Activated naive CD4-positive, alpha-beta T cell treated with anti-CD3 and anti-CD28 coated beads for 36 hours (primary cell): ENCODE measurements around the gene ALPK3. TPM values are rescaled to one million over a fixed set of nuclear protein-coding genes. Genes with fewer than 3 reads are reported as not detected.

ENCODE experiments used
- CTCF ChIA-PET: fragments of 350-600 bp; sonication (Branson Sonifier 250); formaldehyde crosslinking; loops from one replicate; lab custom pipeline; 2021; ENCODE audit warnings: antibody characterized with exemption; lab: Charles Lee
- DNase-seq: peaks from one replicate; pipeline ENCODE4 v3.0.0-alpha.2; 2020
- H3K27ac Mint-ChIP-seq: one replicate; pipeline ENCODE4 v1.8.0; 2021; ENCODE audit warnings: mild to moderate bottlenecking, mixed read lengths
- H3K27me3 Mint-ChIP-seq: one replicate; pipeline ENCODE4 v1.8.0; 2021; ENCODE audit warnings: low read depth, mixed read lengths
- H3K36me3 Mint-ChIP-seq: one replicate; pipeline ENCODE4 v1.8.0; 2021; ENCODE audit warnings: low read depth, mixed read lengths
- H3K4me1 Mint-ChIP-seq: one replicate; pipeline ENCODE4 v1.8.0; 2021; ENCODE audit warnings: low read depth, mixed read lengths
- H3K4me3 Mint-ChIP-seq: one replicate; pipeline ENCODE4 v1.8.0; 2021; ENCODE audit warnings: mild to moderate bottlenecking, moderate library complexity, mixed read lengths
- H3K9me3 Mint-ChIP-seq: one replicate; pipeline ENCODE4 v1.8.0; 2021; ENCODE audit warnings: mixed read lengths
- intact Hi-C: fragments of 100-400 bp; cut with micrococcal nuclease; formaldehyde crosslinking; loops from one replicate; pipeline ENCODE4 v1.15.1; 2023
- total RNA-seq, 2 experiments: library from RNA; stranded (reverse); gene quantifications; one replicate each; pipeline ENCODE4 v1.2.3, GENCODE V29; 2021

ALPK3 gene
- total RNA-seq, 2 experiments from 2014 or later: 0.02 to 0.05 TPM

DNA sequence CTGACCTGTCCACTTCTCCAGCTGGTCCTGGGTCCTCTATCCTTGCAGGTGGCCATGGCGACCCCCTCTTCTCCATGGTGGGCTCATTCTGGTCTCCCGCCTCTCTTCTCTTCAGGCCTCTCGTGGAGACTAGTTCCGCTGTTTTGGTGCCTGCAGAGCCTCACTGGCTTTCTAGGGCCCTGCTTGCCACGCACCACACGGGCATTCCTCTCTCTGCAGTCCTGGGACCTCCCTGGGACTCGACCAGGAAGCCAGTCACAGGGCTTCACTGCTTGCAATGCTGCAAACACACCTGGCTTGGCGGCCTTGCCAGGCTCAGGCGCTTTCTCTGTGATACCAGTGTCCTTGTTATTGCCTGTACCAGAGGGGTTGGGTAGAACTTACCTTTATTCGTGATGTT, 76.5 kb downstream of the ALPK3 start:
- intact Hi-C loops: no loop called here
- Mint-ChIP-seq H3K4me1 (no peaks in the 10 kb centered on the region), H3K4me3 (no peak overlapping the region), H3K36me3 (no peaks in the 10 kb centered on the region), H3K27ac (no peak overlapping the region), H3K27me3 (no peaks in the 10 kb centered on the region), H3K9me3 (no peaks in the 10 kb centered on the region)
- no peak for DNase-seq
- CTCF ChIA-PET: no interaction called here

DNA sequence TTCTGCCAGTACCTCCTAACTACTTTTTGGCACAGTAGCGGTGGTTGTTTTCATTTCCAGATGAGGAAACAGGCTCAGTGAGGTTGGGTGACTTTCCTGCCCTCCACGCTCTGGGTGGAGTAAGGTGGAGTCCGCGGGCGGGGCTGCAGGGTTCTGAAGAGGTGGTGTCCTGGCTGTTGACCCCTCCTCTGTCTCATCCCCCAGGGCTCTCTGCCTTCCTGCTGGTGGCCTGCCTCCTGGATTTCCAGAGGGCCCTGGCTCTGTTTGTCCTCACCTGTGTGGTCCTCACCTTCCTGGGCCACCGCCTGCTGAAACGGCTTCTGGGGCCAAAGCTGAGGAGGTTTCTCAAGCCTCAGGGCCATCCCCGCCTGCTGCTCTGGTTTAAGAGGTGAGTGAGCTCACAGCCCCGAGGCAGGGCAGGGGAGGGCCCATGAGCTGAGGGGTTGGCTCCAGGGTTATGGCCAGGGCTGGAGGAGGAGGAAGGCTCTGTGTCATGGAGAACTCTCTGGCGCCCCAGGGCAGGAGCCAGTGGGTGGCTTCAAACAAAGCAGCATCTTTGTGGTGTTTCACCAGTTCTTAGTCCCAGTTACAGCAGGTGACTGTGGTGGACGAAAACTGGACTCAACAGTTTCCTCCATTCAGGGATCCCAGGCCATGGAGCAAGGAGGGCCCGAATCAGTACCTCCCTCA, 77.7 kb downstream of the ALPK3 start:
- no peak overlapping the region for H3K27ac Mint-ChIP-seq
- DNase-seq: no peak

DNA sequence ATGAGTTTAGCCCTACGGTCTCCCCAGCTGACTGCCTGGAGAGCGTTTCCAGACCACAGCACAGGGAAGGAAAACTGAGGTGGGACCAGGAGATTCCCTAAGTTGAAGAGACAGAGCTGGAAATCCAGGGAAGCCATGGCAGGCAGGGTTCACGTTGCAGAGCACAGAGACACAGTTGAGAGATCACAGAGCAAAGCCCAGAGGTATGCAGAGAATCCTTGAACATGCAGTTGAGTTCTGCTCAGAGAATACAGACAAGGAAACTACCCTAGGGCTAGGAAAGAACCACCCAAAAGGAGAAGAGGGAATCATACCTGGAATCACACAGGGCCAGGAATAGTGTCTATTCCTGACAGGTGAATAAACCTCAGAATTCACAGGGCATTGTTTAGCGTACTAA, 81.6 kb downstream of the ALPK3 start:
- Mint-ChIP-seq H3K27me3 (no peaks in the 10 kb centered on the region), H3K36me3 (no peaks in the 10 kb centered on the region), H3K4me3 (no peak overlapping the region), H3K27ac (no peak overlapping the region), H3K9me3 (peaks cover 2% of the 10 kb centered on the region), H3K4me1 (no peaks in the 10 kb centered on the region)
- no peak for DNase-seq
- CTCF ChIA-PET: interaction anchor here (0.6 kb wide), 1 partner anchor 25 kb away, joined by 3 read pairs; no protein-coding TSS in a partner anchor
- intact Hi-C loops: no loop called here

More for the DNA sequence above, 77.7 kb downstream of the ALPK3 start:
- intact Hi-C loops: no loop called here
- Mint-ChIP-seq H3K4me1 (no peaks in the 10 kb centered on the region), H3K9me3 (no peaks in the 10 kb centered on the region), H3K4me3 (no peak overlapping the region), H3K27me3 (no peaks in the 10 kb centered on the region), H3K36me3 (no peaks in the 10 kb centered on the region)
- CTCF ChIA-PET: no interaction called here

DNA sequence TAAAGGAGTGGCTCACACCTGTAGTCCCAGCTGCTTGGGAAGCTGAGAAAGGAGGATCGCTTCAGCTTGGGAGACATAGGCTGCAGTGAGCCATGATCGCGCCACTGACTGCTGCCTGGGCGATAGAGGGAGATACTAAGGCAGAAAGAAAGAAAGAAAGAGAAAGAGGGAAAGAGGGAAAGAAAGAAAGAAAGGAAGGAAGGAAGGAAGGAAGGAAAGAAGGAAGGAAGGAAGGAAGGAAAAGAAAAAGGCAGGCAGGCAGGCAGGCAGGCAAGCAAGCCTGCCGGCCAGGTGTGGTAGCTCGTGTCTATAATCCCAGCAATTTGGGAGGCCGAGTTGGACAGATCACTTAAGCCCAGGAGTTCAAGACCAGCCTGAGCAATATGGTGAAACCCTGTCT, 82.6 kb downstream of the ALPK3 start:
- Mint-ChIP-seq H3K27ac (no peak overlapping the region), H3K4me1 (no peaks in the 10 kb centered on the region), H3K27me3 (no peaks in the 10 kb centered on the region), H3K36me3 (no peaks in the 10 kb centered on the region), H3K9me3 (peaks cover 2% of the 10 kb centered on the region), H3K4me3 (no peak overlapping the region)
- no peak for DNase-seq
- CTCF ChIA-PET: interaction anchor here (1.5 kb wide), 1 partner anchor 22 kb away, joined by 4 read pairs; no protein-coding TSS in a partner anchor
- intact Hi-C loops: no loop called here

DNA sequence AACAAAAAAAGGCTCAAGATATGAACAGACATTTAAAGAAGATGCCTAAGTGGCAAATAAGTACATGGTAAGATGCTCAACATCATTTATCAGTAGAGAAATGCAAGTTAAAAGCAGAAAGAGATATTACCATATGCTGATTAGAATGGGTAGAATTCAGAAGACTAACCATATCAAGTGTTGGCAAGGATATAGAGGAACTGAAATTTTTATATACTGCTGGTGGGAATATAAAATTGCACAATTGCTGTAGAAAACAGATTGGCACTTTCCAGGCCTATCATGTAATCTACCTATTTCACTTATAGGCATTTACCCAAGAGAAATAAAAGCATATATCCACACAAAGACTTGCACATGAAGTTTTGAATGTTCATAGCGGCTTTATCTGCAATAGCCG, 84.4 kb downstream of the ALPK3 start:
- Mint-ChIP-seq H3K27me3 (no peaks in the 10 kb centered on the region), H3K27ac (no peak overlapping the region), H3K9me3 (peaks cover 2% of the 10 kb centered on the region), H3K36me3 (no peaks in the 10 kb centered on the region), H3K4me1 (no peaks in the 10 kb centered on the region), H3K4me3 (no peak overlapping the region)
- CTCF ChIA-PET: no interaction called here
- no peak for DNase-seq
- intact Hi-C loops: no loop called here

DNA sequence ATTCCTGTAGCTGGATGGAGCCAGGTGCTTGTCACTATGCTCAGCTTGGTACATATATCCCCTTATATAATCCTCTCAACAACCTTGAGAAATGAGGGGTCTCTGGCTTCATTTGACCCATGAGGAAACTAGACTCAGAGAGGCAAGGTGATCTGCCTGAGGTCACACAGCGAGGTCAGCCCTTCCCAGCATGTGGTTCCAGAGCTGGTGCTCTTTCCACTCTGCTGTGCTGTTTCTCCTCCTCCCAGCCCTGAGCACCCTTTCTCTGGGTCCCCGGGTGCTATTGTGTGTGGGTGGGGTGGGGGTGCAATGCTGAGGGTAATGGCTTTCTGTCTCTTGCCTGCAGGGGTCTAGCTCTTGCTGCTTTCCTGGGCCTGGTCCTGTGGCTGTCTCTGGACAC, 86.6 kb downstream of the ALPK3 start:
- DNase-seq: no peak
- no peak overlapping the region for H3K4me3 Mint-ChIP-seq
- H3K27ac Mint-ChIP-seq: no peak overlapping the region
- no peaks in the 10 kb centered on the region for H3K4me1 Mint-ChIP-seq
- peaks cover 2% of the 10 kb centered on the region for H3K9me3 Mint-ChIP-seq
- H3K36me3 Mint-ChIP-seq: no peaks in the 10 kb centered on the region
- intact Hi-C loops: no loop called here
- H3K27me3 Mint-ChIP-seq: no peaks in the 10 kb centered on the region
- CTCF ChIA-PET: interaction anchor here (1.0 to 1.5 kb wide), 2 partner anchors 25 to 265 kb away, joined by 3 to 4 read pairs; no protein-coding TSS in a partner anchor

DNA sequence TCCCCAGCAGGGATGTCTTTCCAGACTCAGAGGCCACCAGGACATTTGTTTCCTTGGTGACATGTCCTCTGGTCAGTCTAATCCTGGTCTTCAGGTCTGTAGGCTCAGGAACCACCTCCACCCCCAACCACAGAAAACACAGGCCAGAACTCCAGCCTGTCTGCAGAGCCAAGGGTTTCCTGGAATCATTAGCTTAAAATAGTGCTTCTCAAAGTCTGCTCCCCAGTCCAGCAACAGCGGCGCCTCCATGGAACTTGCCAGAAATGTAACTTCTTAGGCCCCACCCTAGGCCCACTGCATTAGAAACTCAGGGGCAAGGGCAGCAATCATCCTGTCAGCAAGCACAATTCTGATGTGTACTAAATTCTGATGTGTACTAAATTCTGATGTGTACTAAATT, 87.3 kb downstream of the ALPK3 start:
- no peak for DNase-seq
- intact Hi-C loops: no loop called here
- H3K4me1 Mint-ChIP-seq: no peaks in the 10 kb centered on the region
- H3K9me3 Mint-ChIP-seq: peaks cover 2% of the 10 kb centered on the region
- CTCF ChIA-PET: interaction anchor here (1.0 to 1.5 kb wide), 2 partner anchors 24 to 264 kb away, joined by 3 to 4 read pairs; no protein-coding TSS in a partner anchor
- no peaks in the 10 kb centered on the region for H3K36me3 Mint-ChIP-seq
- no peak overlapping the region for H3K27ac Mint-ChIP-seq
- no peak overlapping the region for H3K4me3 Mint-ChIP-seq
- H3K27me3 Mint-ChIP-seq: no peaks in the 10 kb centered on the region

DNA sequence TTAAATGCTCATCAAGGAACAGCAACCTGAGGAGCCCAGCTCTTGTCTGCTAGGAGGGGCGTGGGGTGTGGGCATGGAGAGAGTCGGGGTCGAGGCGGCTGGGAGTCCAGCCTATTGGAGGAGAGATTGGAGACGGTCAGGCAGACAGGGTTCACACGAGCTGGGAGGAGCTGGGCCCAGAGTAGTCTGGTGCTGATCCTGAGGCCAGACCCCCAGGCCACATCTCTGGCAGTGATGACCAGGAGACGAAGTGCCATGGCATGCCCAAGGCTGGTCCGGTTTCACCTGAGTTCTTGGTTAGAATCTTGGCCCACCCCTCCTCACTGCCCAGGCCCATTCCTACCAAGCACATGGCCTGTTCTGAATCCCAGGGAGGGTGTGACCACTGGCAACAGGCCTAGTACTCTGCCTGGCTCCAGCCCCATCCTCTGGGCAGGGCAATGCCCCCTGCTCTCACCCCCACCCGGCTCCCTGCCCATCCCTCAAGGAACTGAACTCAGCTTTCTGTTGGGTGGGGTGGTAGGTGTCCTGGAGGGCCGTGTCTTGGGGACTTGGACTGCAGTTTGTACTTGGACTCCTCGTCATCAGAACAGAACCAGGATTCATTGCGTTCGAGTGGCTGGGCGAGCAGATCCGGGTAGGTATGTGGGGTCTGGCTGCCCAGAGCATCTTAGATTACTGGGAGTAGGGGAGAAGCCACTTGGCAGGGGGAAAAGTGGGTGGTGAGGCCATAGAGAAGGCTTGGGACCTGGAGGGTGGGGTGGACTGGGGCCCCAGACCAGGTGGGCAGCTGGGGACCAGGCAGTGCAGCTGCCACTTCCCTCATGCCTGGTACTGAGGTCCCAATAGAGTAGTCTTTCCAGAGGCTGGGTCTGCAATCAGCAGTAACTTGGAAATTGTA, 88.1 kb downstream of the ALPK3 start:
- intact Hi-C loops: no loop called here
- peaks cover 2% of the 10 kb centered on the region for H3K9me3 Mint-ChIP-seq
- no peaks in the 10 kb centered on the region for H3K27me3 Mint-ChIP-seq
- H3K27ac Mint-ChIP-seq: no peak overlapping the region
- CTCF ChIA-PET: interaction anchor here (1.0 kb wide), 1 partner anchor 23 kb away, joined by 3 read pairs; no protein-coding TSS in a partner anchor
- no peaks in the 10 kb centered on the region for H3K4me1 Mint-ChIP-seq
- DNase-seq: no peak
- no peak overlapping the region for H3K4me3 Mint-ChIP-seq
- no peaks in the 10 kb centered on the region for H3K36me3 Mint-ChIP-seq

DNA sequence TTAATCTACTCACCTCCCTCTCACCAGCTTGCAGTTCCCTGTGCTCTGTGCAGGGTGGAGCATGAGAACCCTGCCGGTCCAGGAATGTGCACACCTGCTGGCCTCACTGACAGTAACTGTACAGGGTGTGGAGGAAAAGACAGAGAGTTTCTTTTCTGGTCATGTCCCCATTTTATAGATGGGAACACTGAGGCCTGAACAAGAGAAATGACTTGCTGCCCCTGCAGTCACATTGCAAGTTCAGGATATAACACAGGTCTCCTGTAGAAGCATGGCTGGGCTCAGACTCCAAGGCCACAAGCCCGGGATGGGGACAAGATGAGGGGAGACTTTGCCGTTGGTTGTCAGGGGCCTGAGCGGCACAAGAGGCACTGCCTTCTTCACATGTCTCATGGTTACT, 90.6 kb downstream of the ALPK3 start:
- no peak for DNase-seq
- H3K36me3 Mint-ChIP-seq: no peaks in the 10 kb centered on the region
- intact Hi-C loops: no loop called here
- CTCF ChIA-PET: interaction anchor here (0.6 kb wide), 2 partner anchors 10 to 31 kb away, joined by 3 to 5 read pairs; no protein-coding TSS in a partner anchor
- H3K9me3 Mint-ChIP-seq: no peaks in the 10 kb centered on the region
- no peak overlapping the region for H3K27ac Mint-ChIP-seq
- no peak overlapping the region for H3K4me3 Mint-ChIP-seq
- no peaks in the 10 kb centered on the region for H3K27me3 Mint-ChIP-seq
- H3K4me1 Mint-ChIP-seq: no peaks in the 10 kb centered on the region

DNA sequence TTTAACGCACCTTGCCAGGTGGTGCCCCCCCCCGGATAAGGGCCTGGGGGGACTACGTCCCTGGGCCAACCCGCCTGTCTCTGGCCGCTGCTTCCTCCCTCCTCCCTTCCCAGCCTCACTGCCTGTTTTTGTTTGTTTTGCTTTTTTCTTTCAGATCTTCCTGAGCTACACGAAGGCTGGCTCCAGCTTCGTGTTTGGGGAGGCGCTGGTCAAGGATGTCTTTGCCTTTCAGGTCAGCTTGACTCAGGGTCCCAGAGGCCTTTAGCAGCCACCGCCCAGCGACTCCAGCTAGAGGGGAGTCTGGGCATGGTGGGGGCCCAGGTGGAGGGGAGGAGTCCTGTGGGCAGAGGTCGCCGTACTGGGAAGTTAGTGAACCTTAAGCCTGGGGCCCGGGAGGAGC, 91.4 kb downstream of the ALPK3 start:
- Mint-ChIP-seq H3K27me3 (no peaks in the 10 kb centered on the region), H3K9me3 (no peaks in the 10 kb centered on the region), H3K4me1 (no peaks in the 10 kb centered on the region), H3K27ac (no peak overlapping the region), H3K36me3 (no peaks in the 10 kb centered on the region), H3K4me3 (no peak overlapping the region)
- no peak for DNase-seq
- CTCF ChIA-PET: interaction anchor here (0.6 kb wide), 1 partner anchor 11 kb away, joined by 5 read pairs; no protein-coding TSS in a partner anchor
- intact Hi-C loops: no loop called here

DNA sequence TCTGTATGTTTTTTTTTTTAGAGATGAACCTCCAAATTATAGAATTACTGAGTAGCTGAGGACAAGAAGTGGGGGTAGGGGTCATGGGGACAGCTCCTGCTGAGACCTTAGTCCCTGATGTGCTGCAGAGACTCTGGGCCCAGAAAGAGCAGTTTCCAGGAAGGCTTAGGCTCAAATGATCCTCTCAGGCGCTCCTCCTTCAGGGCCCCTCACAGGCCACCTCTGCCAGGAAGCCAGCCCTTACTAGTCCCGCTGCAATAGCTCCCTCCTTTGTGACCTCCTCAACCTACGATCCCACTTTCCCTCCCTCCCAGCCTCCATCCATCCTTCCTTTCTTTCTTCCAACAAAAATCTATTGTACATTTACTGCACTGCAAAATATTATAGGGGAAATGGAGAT, 91.9 kb downstream of the ALPK3 start:
- Mint-ChIP-seq H3K36me3 (no peaks in the 10 kb centered on the region), H3K27me3 (no peaks in the 10 kb centered on the region), H3K27ac (no peak overlapping the region), H3K4me3 (no peak overlapping the region), H3K9me3 (no peaks in the 10 kb centered on the region), H3K4me1 (no peaks in the 10 kb centered on the region)
- DNase-seq: no peak
- CTCF ChIA-PET: no interaction called here
- intact Hi-C loops: no loop called here

DNA sequence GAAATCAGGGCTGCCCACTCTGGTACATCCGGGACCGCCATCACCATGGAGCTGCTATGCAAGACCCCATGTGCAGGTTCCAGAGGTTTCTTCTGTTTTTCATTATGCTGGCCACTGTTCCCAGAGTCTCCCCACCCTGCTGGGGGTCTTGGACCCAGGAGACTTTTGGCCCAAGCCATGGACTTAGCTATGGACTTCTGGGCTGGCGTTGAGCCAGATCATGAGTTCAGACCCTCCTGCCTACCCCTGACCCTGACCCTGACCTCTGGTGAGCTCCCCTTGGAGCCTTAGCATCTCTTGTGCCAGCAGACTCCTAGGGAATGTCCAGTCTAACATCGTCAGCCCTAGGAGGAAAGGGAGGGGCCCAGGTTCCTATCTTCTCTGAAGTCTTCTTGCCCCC, 92.6 kb downstream of the ALPK3 start:
- Mint-ChIP-seq H3K36me3 (no peaks in the 10 kb centered on the region), H3K27me3 (peaks cover under 1% of the 10 kb centered on the region), H3K9me3 (no peaks in the 10 kb centered on the region), H3K4me3 (no peak overlapping the region), H3K4me1 (peaks cover 2% of the 10 kb centered on the region), H3K27ac (no peak overlapping the region)
- intact Hi-C loops: loop anchor here (5.0 kb wide), 1 partner anchor 47 kb away; no protein-coding TSS in a partner anchor
- CTCF ChIA-PET: interaction anchor here (0.7 kb wide), 1 partner anchor 20 kb away, joined by 3 read pairs; no protein-coding TSS in a partner anchor
- no peak for DNase-seq
